ENCODE measurements around the gene CCDC38.

CCDC38 gene

GRCh38 chr12:95940514-95940913, 1.9 kb downstream of the CCDC38 start:
- no peak for TF ChIP-seq CTCF (IDR thresholded peaks at IDR 0.05; ENCODE audit: low read depth, low read length)
- in situ Hi-C loops (cut with HindIII; ENCODE audit: low sequenced_read_pairs), result no loop called here
- DNase-seq (ENCODE audit: low read depth, low spot score), result no peak
- no peak overlapping the region for H3K4me3 ChIP-seq (ENCODE audit: low read depth, low read length)

- in situ Hi-C loops (cut with HindIII; ENCODE audit: low sequenced_read_pairs), result no loop called here
- H3K4me3 ChIP-seq (ENCODE audit: low read depth, low read length), result no peak overlapping the region
- no peak for TF ChIP-seq CTCF (IDR thresholded peaks at IDR 0.05; ENCODE audit: low read depth, low read length)
- peak; percentile 4 for DNase-seq (ENCODE audit: low read depth, low spot score)
Observed at GRCh38 chr12:95922231-95922630, 20.2 kb downstream of the CCDC38 start.

GRCh38 chr12:95919110-95919509, 23.3 kb downstream of the CCDC38 start:
- no peak for DNase-seq (ENCODE audit: low read depth, low spot score)
- no peak overlapping the region for H3K4me3 ChIP-seq (ENCODE audit: low read depth, low read length)
- in situ Hi-C loops (cut with HindIII; ENCODE audit: low sequenced_read_pairs), result no loop called here
- no peak for TF ChIP-seq CTCF (IDR thresholded peaks at IDR 0.05; ENCODE audit: low read depth, low read length)

GRCh38 chr12:95918194-95918993, 24.0 kb downstream of the CCDC38 start:
- in situ Hi-C loops (cut with HindIII; ENCODE audit: low sequenced_read_pairs), result no loop called here
- no peak overlapping the region for H3K4me3 ChIP-seq (ENCODE audit: low read depth, low read length)
- peak; percentile 90 for TF ChIP-seq CTCF (IDR thresholded peaks at IDR 0.05; ENCODE audit: low read depth, low read length)
- DNase-seq (ENCODE audit: low read depth, low spot score), result peak; percentile 47

- no peak for DNase-seq (ENCODE audit: low read depth, low spot score)
Observed at GRCh38 chr12:95909871-95910270, 32.5 kb downstream of the CCDC38 start.

GRCh38 chr12:95908573-95908972, 33.8 kb downstream of the CCDC38 start:
- no peak overlapping the region for H3K4me3 ChIP-seq (ENCODE audit: low read depth, low read length)
- DNase-seq (ENCODE audit: low read depth, low spot score), result peak; percentile 5
- in situ Hi-C loops (cut with HindIII; ENCODE audit: low sequenced_read_pairs), result no loop called here
- no peak for TF ChIP-seq CTCF (IDR thresholded peaks at IDR 0.05; ENCODE audit: low read depth, low read length)

More at GRCh38 chr12:95909871-95910270, 32.5 kb downstream of the CCDC38 start:
- no peak for TF ChIP-seq CTCF (IDR thresholded peaks at IDR 0.05; ENCODE audit: low read depth, low read length)
- in situ Hi-C loops (cut with HindIII; ENCODE audit: low sequenced_read_pairs), result no loop called here
- H3K4me3 ChIP-seq (ENCODE audit: low read depth, low read length), result no peak overlapping the region

All from astrocyte of the spinal cord (primary cell).